GM23248 (cell line): ENCODE data around the gene SLC19A1. TPM values are rescaled to one million over a fixed set of nuclear protein-coding genes. Genes with fewer than 3 reads are reported as not detected.

Experiments used
- DNase-seq: peaks from one replicate; pipeline ENCODE4 v3.0.0-alpha.2; 2015
- H2AFZ ChIP-seq: fragments of 200-600 bp; sonication (generic); 2 replicates; pipeline ENCODE4 v1.6.1; 2016; ENCODE audit warnings: antibody characterized with exemption
- H3F3A ChIP-seq: fragments of 200-600 bp; sonication (generic); 2 replicates; pipeline ENCODE4 v1.6.1; 2016; ENCODE audit warnings: mild to moderate bottlenecking, antibody characterized with exemption, mixed run types; ENCODE audit not compliant: insufficient read depth
- H3K27ac ChIP-seq: fragments of 200-600 bp; sonication (generic); 2 replicates; pipeline ENCODE4 v1.5.1; 2016; ENCODE audit warnings: mild to moderate bottlenecking
- H3K27me3 ChIP-seq: fragments of 200-600 bp; sonication (generic); replicated peaks from 2 replicates; pipeline ENCODE4 v1.6.1; 2016; ENCODE audit warnings: mild to moderate bottlenecking; ENCODE audit not compliant: insufficient read depth
- H3K36me3 ChIP-seq: fragments of 200-600 bp; sonication (generic); 2 replicates; pipeline ENCODE4 v1.6.1; 2016; ENCODE audit warnings: low read depth, mild to moderate bottlenecking
- H3K4me1 ChIP-seq: fragments of 200-600 bp; sonication (generic); 2 replicates; pipeline ENCODE4 v1.6.1; 2016; ENCODE audit warnings: mild to moderate bottlenecking; ENCODE audit not compliant: insufficient read depth
- H3K4me2 ChIP-seq: fragments of 200-600 bp; sonication (generic); one replicate; pipeline ENCODE4 v1.6.1; 2016; ENCODE audit warnings: mild to moderate bottlenecking; ENCODE audit not compliant: unreplicated experiment
- H3K4me3 ChIP-seq: fragments of 200-600 bp; sonication (generic); 2 replicates; pipeline ENCODE4 v1.5.1; 2016; ENCODE audit warnings: mild to moderate bottlenecking
- H3K79me2 ChIP-seq: fragments of 200-600 bp; sonication (generic); 2 replicates; pipeline ENCODE4 v1.6.1; 2016; ENCODE audit warnings: mild to moderate bottlenecking; ENCODE audit not compliant: insufficient read depth
- H3K9ac ChIP-seq: fragments of 200-600 bp; sonication (generic); 2 replicates; pipeline ENCODE4 v1.6.1; 2016; ENCODE audit warnings: mild to moderate bottlenecking
- H3K9me2 ChIP-seq: fragments of 200-600 bp; sonication (generic); 2 replicates; pipeline ENCODE4 v1.6.1; 2016; ENCODE audit warnings: mixed run types, mild to moderate bottlenecking, moderate library complexity; ENCODE audit not compliant: insufficient read depth
- H3K9me3 ChIP-seq: fragments of 200-600 bp; sonication (generic); one replicate; pipeline ENCODE4 v1.6.1; 2017; ENCODE audit warnings: low read depth
- H4K20me1 ChIP-seq: fragments of 200-600 bp; sonication (generic); 2 replicates; pipeline ENCODE4 v1.6.0; 2016; ENCODE audit not compliant: insufficient read depth
- EZH2 ChIP-seq: fragments of 200-600 bp; sonication (generic); IDR thresholded peaks from 2 replicates; pipeline ENCODE4 v1.6.1; 2018; ENCODE audit warnings: antibody characterized with exemption, mild to moderate bottlenecking; ENCODE audit not compliant: insufficient read depth, poor library complexity, severe bottlenecking
- EZH2phosphoT487 ChIP-seq: fragments of 200-600 bp; sonication (generic); IDR thresholded peaks from 2 replicates; pipeline ENCODE4 v1.6.1; 2018; ENCODE audit warnings: antibody characterized with exemption, moderate library complexity, mild to moderate bottlenecking, low read depth; ENCODE audit not compliant: insufficient read depth
- WGBS, 2 experiments: methylation state at CpG; one replicate each; pipeline ENCODE4 v1.1.6; 2015 to 2017; ENCODE audit warnings: low lambda C conversion rate in 2 of 2, low coverage in 1 of 2; ENCODE audit errors: missing lambda C conversion rate in 2 of 2; 5-methylcytosine and 5-hydroxymethylcytosine counted together
- in situ Hi-C: fragments of 300-500 bp; cut with MboI; formaldehyde crosslinking; loops from 2 replicates; pipeline ENCODE4 v1.15.0; 2020
- polyA plus RNA-seq: library from polyadenylated mRNA; unstranded; fragments of >200 nt; fragmentation: Nextera tagmentation; extraction: Ambion mirVana; gene quantifications from 2 replicates; pipeline ENCODE4 v1.2.1, GENCODE V29; 2016
- total RNA-seq: library from RNA; depleted of rRNA; stranded (reverse); fragments of >200 nt; shearing (Covaris generic); gene quantifications from 2 replicates; pipeline ENCODE4 v1.2.3, GENCODE V29; 2014

SLC19A1 gene
- total and polyA plus RNA-seq, 2 experiments from 2014 or later: 7.8 to 8.4 TPM

- Histone ChIP-seq H3K9ac (no peak overlapping the region), H3K27me3 (no peaks in the 10 kb centered on the region), H3K9me3 (no peaks in the 10 kb centered on the region), H3K79me2 (no peaks in the 10 kb centered on the region), H3K4me1 (no peaks in the 10 kb centered on the region), H3K4me2 (no peak overlapping the region), H3K36me3 (no peaks in the 10 kb centered on the region), H4K20me1 (no peaks in the 10 kb centered on the region), H3K27ac (no peak overlapping the region), H3K4me3 (no peak overlapping the region), H2AFZ (no peak overlapping the region), H3F3A (no peaks in the 10 kb centered on the region), H3K9me2 (no peaks in the 10 kb centered on the region)
- 93 to 96% methylated on average over 28 of the region's 29 CpGs for WGBS, 2 experiments
- in situ Hi-C loops: no loop called here
- DNase-seq: no peak
- no peak for TF ChIP-seq EZH2
- TF ChIP-seq EZH2phosphoT487: no peak
These were observed 16.9 kb downstream of the SLC19A1 start for GRCh38 chr21:45525153-45525909.

GRCh38 chr21:45524756-45525152 lies 17.5 kb downstream of the SLC19A1 start:
- 91 to 92% methylated on average over 9 to 10 of the region's 11 CpGs for WGBS, 2 experiments
- TF ChIP-seq EZH2phosphoT487 (no peak), EZH2 (no peak)
- H3K4me2 ChIP-seq: no peak overlapping the region

GRCh38 chr21:45523411-45524101 lies 18.7 kb downstream of the SLC19A1 start:
- Histone ChIP-seq H4K20me1 (no peaks in the 10 kb centered on the region), H3K36me3 (peaks cover 6% of the 10 kb centered on the region; the same call in 1 of the 2 replicates), H3K9ac (no peak overlapping the region), H3K4me1 (no peaks in the 10 kb centered on the region), H3K79me2 (no peaks in the 10 kb centered on the region), H3K9me2 (no peaks in the 10 kb centered on the region), H3K4me2 (no peak overlapping the region), H3F3A (0 out of 2 replicates have a peak, but pooled peaks cover 6% of the 10 kb centered on the region), H3K27me3 (no peaks in the 10 kb centered on the region), H3K27ac (no peak overlapping the region), H3K4me3 (no peak overlapping the region), H2AFZ (no peak overlapping the region), H3K9me3 (peaks cover 5% of the 10 kb centered on the region)
- TF ChIP-seq EZH2 (no peak), EZH2phosphoT487 (no peak)
- in situ Hi-C loops: no loop called here
- no peak for DNase-seq
- whole genome bisulfite sequencing, 2 experiments: 81 to 90% methylated on average over 13 to 14 of the region's 16 CpGs

More at GRCh38 chr21:45524756-45525152, 17.5 kb downstream of the SLC19A1 start:
- no peaks in the 10 kb centered on the region for H4K20me1 ChIP-seq
- H3K27ac ChIP-seq: no peak overlapping the region
- peaks cover 4% of the 10 kb centered on the region; the same call in 1 of the 2 replicates for H3K36me3 ChIP-seq
- H3K9me3 ChIP-seq: no peaks in the 10 kb centered on the region
- no peaks in the 10 kb centered on the region for H3F3A ChIP-seq
- DNase-seq: no peak
- H3K4me1 ChIP-seq: no peaks in the 10 kb centered on the region
- H3K4me3 ChIP-seq: no peak overlapping the region
- no peak overlapping the region for H2AFZ ChIP-seq
- in situ Hi-C loops: no loop called here
- H3K27me3 ChIP-seq: no peaks in the 10 kb centered on the region
- no peaks in the 10 kb centered on the region for H3K9me2 ChIP-seq
- no peaks in the 10 kb centered on the region for H3K79me2 ChIP-seq
- no peak overlapping the region for H3K9ac ChIP-seq

GRCh38 chr21:45522986-45523385 lies 19.3 kb downstream of the SLC19A1 start:
- no peaks in the 10 kb centered on the region for H3K9me2 ChIP-seq

More at GRCh38 chr21:45522986-45523385, 19.3 kb downstream of the SLC19A1 start:
- Histone ChIP-seq H4K20me1 (no peaks in the 10 kb centered on the region), H3F3A (0 out of 2 replicates have a peak, but pooled peaks cover 7% of the 10 kb centered on the region), H3K4me2 (no peak overlapping the region), H3K27me3 (no peaks in the 10 kb centered on the region), H3K4me1 (no peaks in the 10 kb centered on the region), H3K9me3 (peaks cover 8% of the 10 kb centered on the region), H3K9ac (no peak overlapping the region), H3K36me3 (peaks cover 6% of the 10 kb centered on the region; the same call in 1 of the 2 replicates), H3K79me2 (no peaks in the 10 kb centered on the region), H2AFZ (no peak overlapping the region), H3K27ac (no peak overlapping the region), H3K4me3 (no peak overlapping the region)
- 96% methylated on average over 6 of the region's 6 CpGs for WGBS, 2 experiments
- in situ Hi-C loops: no loop called here
- no peak for DNase-seq
- TF ChIP-seq EZH2 (no peak), EZH2phosphoT487 (no peak)
